HG03432 (cell line): Measurements from ENCODE around the gene RPL36AL.

Experiments
- ATAC-seq: cut with Tn5 transposase; IDR thresholded peaks from one replicate; pipeline ENCODE4 v1.9.1; 2021; ENCODE audit warnings: mild to moderate bottlenecking, moderate library complexity; ENCODE audit not compliant: unreplicated experiment

The RPL36AL gene

DNA sequence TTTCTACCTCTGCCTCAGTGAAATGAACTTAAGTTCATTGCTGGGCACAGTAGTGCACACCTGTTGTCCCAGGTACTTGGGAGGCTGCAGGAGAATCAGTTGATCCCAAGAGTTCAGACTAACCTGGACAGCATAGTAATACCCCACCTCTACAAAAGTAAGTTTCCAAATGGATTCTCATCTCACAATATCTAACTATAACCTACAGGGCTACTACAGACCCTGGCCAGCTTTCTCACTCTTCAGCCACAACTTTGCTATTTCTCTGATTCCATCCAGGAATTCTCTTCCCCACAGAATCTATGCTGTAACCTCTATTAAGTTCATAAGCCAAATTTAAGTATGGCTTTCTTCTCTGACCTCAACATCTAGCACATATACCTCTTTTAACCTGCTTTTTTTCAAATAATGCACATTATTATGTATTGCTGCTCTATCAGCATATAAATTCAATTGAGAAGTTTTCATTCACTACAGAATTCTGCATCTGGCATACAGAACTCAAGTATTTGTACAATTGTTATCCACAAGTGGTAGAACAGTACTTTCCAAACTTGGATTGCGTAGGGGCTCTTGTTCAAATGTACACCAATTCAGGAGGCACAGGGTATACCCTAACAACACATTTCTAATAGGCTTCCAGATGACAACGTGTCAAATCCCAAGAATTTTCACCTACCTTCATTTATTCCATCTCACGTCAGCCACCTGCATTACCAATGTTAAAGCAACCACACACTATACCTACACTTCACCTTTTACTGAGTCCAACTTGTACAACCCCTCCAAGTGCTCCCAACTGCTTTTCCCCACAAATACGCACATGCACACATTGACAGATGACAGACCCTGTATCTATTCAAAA lies 38.1 kb downstream of the RPL36AL start:
- ATAC-seq = no peak

DNA sequence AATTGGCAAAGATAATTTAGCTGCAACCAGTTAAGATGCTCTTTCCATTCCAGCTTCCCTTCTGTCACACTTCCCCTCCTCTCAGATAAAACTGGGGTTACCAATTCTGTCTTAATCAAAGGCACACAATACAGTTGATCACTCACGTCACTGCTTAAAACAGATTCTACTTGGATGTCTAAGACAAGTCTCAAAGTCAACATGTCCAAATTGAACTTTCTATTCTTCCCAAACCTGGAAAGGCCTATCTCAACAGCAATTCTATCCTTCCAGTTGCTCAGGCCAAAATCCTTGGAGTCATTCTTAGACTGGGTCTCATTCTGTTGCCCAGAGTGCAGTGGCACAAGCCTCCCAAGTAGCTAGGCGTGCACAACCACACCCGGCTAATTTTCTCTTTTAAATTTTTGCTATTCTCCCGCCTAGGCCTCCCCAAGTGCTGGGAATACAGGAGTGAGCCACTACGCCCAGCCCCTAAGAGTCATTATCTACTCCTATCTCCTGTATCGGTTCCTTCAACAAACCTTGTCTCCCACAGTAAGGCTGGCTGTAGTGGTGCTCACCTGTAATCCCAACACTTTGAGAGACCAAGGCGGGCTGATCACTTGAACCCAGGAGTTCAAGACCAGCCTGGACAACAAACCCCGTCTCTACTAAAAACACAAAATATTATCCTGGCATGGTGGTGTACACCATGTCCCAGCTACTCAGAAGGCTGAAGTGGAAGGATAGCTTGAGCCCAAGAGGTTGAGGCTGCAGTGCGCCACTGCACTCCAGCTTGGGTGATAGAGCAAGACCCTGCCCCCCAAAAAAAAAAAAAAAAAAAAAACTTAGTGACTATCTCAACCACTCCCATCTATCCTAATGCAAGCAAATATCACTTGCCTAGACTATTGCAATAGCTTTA lies 39.0 kb downstream of the RPL36AL start:
- ATAC-seq = no peak

DNA sequence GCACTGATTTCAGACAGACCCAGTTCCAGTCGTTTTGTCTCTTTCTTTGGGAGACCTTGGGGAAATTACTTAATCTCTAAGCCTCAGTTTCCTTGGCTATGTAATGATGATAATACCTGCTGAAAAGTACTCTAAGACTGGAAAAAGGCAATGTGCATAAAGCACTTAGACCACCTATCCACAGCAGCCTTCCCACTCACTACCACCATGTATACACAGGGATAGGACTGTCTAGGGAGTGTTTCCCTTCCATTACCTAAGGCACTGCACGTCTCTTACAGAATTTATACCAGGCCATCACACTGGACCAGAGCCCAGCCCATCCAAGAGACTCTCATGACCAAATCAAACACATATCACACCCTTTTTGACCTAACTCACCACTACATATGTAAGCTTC lies 40.6 kb downstream of the RPL36AL start:
- no peak for ATAC-seq

DNA sequence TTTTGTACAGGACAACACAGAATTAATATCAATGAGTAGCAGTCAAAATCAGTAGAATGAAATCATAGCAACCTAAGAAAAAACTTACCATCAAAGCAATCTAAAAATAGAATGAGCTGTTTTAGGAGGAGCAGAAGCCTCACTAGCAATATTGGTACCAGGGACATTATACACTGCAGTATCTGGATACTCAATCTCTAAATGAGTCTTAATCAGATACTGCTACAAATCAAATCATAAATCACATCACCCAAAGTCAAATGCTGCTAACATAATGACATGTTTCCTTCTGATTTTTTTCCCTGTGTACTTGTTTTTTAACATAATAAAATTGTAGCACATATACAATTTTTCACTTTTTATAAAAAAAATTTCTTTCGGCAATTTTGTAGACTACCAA lies 42.3 kb downstream of the RPL36AL start:
- ATAC-seq = no peak

DNA sequence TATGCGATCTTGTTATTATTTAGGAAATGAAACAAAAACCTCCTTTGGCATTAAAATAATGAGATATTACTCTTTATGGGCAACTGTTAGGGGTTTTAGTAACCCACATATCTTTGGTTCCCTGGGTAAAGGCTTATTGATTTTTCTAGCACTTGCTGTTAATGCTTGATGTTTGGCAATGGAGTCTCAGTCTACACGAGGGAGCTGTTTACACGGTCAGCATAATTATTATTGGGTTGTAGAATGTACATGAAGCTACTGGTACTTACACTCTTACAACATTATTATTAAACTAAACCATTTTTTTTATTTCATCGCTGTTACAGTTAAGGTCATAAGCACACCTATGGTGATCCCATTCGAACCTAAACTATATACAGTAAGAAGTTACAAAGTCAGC lies 46.4 kb downstream of the RPL36AL start:
- ATAC-seq = no peak

DNA sequence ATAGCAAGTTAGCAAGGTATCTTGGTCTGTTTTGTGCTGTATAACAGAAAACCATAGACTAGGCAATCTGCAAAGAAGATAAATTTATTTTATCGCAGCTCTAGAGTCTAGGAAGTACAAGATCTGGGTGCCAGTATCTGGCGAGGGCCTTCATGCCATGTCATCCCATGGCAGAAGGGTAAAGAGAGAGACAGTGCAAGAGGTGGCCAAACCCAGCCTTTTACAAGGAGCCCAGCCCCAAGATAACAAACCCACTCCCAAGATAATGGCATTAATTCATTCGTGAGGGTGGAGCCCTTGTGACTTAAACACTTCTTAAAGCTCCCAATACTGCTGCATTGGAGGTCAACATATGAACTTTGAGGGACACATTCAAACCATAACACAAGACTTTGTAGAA lies 51.1 kb downstream of the RPL36AL start:
- no peak for ATAC-seq
